GM13976 (cell line): ENCODE data around the gene GLB1L3.
A peak's percentile ranks its signal among the peaks of the same experiment; 100 is the strongest.

Experiments
- DNase-seq: peaks from one replicate; pipeline ENCODE4 v3.0.0; 2012; ENCODE audit warnings: low spot score
- CTCF ChIP-seq: IDR thresholded peaks from 2 replicates; pipeline ENCODE4 v1.5.1; 2012; ENCODE audit warnings: borderline replicate concordance, mild to moderate bottlenecking; ENCODE audit not compliant: insufficient read depth; ENCODE audit errors: extremely low read depth, missing control alignments, control extremely low read depth
- in situ Hi-C: fragments of 300-500 bp; cut with MboI; formaldehyde crosslinking; loops from one replicate; pipeline ENCODE4 v1.12.0; 2022; ENCODE audit warnings: low sequenced_read_pairs, mixed read lengths, inconsistent platforms; ENCODE audit not compliant: unreplicated experiment

Gene GLB1L3

GRCh38 chr11:134243913-134244312, 32.3 kb upstream of the GLB1L3 start:
- in situ Hi-C loops, result no loop called here
- no peak for TF ChIP-seq CTCF
- no peak for DNase-seq

GRCh38 chr11:134244593-134244992, 31.6 kb upstream of the GLB1L3 start:
- TF ChIP-seq CTCF, result peak; percentile 40
- in situ Hi-C loops, result no loop called here
- DNase-seq, result peak; percentile 63

- no peak for TF ChIP-seq CTCF
- no peak for DNase-seq
- in situ Hi-C loops, result no loop called here
Observed at GRCh38 chr11:134245434-134245833, 30.7 kb upstream of the GLB1L3 start.

DNA sequence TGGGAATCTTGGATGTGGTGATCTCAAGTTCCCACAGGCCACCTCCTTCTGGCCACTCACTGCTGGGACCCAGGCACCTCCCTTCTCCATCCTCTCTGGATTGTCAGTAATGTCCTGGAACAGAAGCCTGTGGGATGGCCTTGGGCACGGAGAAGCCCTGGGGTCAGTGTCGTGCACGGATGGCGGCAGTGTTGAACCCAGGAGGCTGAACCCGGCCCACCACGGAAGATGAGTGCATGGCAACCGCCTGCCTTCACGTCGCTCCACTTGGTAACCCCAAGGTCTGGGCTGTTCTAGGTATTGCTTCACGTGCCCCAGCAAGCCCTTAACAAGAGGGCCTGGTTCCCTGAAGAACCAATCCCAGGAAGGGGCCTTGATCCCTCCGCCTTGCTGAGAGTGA, 30.1 kb upstream of the GLB1L3 start:
- TF ChIP-seq CTCF, result no peak
- no peak for DNase-seq
- in situ Hi-C loops, result no loop called here

GRCh38 chr11:134246678-134247077, 29.5 kb upstream of the GLB1L3 start:
- no peak for TF ChIP-seq CTCF
- in situ Hi-C loops, result no loop called here
- DNase-seq, result no peak

DNA sequence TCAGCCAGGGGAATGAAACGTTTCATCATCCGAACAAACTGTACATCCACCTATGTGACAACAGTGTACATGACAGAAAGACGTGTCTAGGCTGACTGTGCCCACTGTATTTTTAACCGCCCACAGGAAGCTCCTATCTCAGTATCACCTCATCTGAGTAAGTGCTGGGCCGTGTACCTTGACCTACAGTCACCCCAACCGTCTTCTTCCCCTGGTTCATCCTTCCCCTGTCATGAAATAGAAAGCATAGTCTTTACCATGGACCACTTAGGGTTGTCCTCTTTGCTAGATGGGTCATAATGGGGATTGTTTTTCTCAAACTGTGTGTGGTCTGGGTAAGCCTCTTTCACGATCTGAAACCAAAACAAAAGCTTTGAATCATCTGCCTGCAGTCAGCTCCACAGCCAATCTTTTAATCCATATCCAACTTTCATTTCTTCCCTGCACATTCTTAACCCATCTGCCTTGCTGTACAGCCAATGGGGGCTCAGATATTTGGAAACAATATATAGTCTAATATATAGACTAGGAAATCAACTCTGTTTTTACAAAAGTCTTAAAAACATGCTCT, 27.2 kb upstream of the GLB1L3 start:
- in situ Hi-C loops, result no loop called here
- no peak for DNase-seq

More for the DNA sequence above, 27.2 kb upstream of the GLB1L3 start:
- TF ChIP-seq CTCF, result no peak
